Duodenal mucosa (tissue), 2 donors: ENCODE data around the gene EYA3.
"Not testable (repeated sequence)": the region's sequence is repeated elsewhere in the genome, so short reads cannot be mapped to it uniquely, and the experiment has no call there.

Experiments used
- H3K27ac ChIP-seq: one replicate; pipeline ENCODE4 v1.7.0; 2013; ENCODE audit warnings: low read depth, low read length
- H3K27me3 ChIP-seq, 2 donors: one replicate each; pipeline ENCODE4 v1.7.0; 2013; ENCODE audit warnings: low read length in 2 of 2, control low read depth in 1 of 2; ENCODE audit not compliant: insufficient read depth in 2 of 2, control insufficient read depth in 1 of 2
- H3K36me3 ChIP-seq, 2 donors: one replicate each; pipeline ENCODE4 v1.7.0; 2013; ENCODE audit warnings: low read length in 2 of 2, control low read depth in 1 of 2; ENCODE audit not compliant: insufficient read depth in 2 of 2, control insufficient read depth in 1 of 2
- H3K4me1 ChIP-seq, 2 donors: one replicate each; pipeline ENCODE4 v1.7.0; 2013; ENCODE audit warnings: low read length in 2 of 2, control low read depth in 1 of 2; ENCODE audit not compliant: insufficient read depth in 2 of 2, control insufficient read depth in 1 of 2
- H3K4me3 ChIP-seq, 2 donors: one replicate each; pipeline ENCODE4 v1.7.0; 2013; ENCODE audit warnings: low read length in 2 of 2, low read depth in 1 of 2
- H3K9ac ChIP-seq, 2 donors: one replicate each; pipeline ENCODE4 v1.7.0; 2013; ENCODE audit warnings: low read length in 2 of 2, low read depth in 1 of 2
- H3K9me3 ChIP-seq, 2 donors: one replicate each; pipeline ENCODE4 v1.7.0; 2013; ENCODE audit warnings: low read length in 2 of 2, control low read depth in 1 of 2; ENCODE audit not compliant: control insufficient read depth in 1 of 2

EYA3 gene

GRCh38 chr1:27999055-27999454 is 89.4 kb downstream of the EYA3 start:
- H3K9me3 ChIP-seq, result no peaks in the 10 kb centered on the region
- no peak overlapping the region for H3K27ac ChIP-seq
- no peaks in the 10 kb centered on the region for H3K27me3 ChIP-seq
- no peak overlapping the region for H3K9ac ChIP-seq
- H3K36me3 ChIP-seq, result peaks cover 33 to 62% of the 10 kb centered on the region in 2 donors
- no peaks in the 10 kb centered on the region for H3K4me1 ChIP-seq
- H3K4me3 ChIP-seq, result no peak overlapping the region

GRCh38 chr1:27994526-27994925 is 93.9 kb downstream of the EYA3 start:
- H3K27ac ChIP-seq, H3K27me3 ChIP-seq, H3K9ac ChIP-seq, H3K4me3 ChIP-seq, H3K4me1 ChIP-seq, H3K9me3 ChIP-seq: not testable (repeated sequence)
- H3K36me3 ChIP-seq, result peaks cover 46 to 78% of the 10 kb centered on the region in 2 donors

DNA sequence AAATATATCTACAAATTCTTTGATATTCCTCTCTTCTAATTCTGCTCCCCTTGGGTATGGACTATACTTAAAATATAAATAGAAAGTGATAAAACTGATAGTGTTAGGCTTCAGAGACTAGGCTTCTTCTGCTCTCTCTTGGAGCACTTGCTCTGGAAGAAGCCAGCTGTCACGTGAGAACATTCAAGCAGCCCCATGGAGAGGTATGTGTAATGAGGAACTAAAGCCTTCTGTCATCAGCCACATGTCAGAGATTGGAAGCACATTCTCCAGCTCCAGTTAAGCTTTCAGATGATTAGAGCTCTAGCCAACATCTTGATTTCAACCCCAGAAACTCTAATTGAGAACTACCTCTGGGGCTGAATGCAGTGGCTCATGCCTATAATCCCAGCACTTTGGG is 94.3 kb downstream of the EYA3 start:
- H3K27ac ChIP-seq, result no peak overlapping the region
- no peaks in the 10 kb centered on the region for H3K4me1 ChIP-seq
- peaks cover 47 to 80% of the 10 kb centered on the region in 2 donors for H3K36me3 ChIP-seq
- no peaks in the 10 kb centered on the region for H3K9me3 ChIP-seq
- H3K27me3 ChIP-seq, result no peaks in the 10 kb centered on the region
- no peak overlapping the region for H3K4me3 ChIP-seq
- H3K9ac ChIP-seq, result no peak overlapping the region

DNA sequence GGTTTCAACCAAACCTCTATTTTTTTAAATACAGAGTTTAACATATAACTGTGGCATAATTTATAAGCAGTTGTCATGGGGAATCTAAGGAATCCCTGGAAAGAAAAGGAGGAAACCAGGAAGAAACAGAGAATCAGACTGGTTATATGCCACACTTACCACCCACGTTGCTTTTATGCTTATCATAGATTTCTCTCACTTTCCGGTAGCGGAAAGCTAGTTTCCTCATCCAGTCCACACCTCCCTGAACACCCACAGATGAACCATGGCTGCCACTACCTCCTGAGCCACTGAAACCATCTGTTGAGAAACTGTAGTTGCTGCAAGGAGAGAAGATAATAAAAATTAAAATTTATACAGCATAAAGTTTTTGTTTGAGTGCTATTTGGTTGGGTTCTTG is 95.2 kb downstream of the EYA3 start:
- H3K36me3 ChIP-seq, result peaks cover 47 to 85% of the 10 kb centered on the region in 2 donors
- H3K4me1 ChIP-seq, result no peaks in the 10 kb centered on the region
- no peak overlapping the region for H3K27ac ChIP-seq
- H3K9me3 ChIP-seq, result no peaks in the 10 kb centered on the region
- H3K4me3 ChIP-seq, result no peak overlapping the region
- no peak overlapping the region for H3K9ac ChIP-seq
- no peaks in the 10 kb centered on the region for H3K27me3 ChIP-seq

DNA sequence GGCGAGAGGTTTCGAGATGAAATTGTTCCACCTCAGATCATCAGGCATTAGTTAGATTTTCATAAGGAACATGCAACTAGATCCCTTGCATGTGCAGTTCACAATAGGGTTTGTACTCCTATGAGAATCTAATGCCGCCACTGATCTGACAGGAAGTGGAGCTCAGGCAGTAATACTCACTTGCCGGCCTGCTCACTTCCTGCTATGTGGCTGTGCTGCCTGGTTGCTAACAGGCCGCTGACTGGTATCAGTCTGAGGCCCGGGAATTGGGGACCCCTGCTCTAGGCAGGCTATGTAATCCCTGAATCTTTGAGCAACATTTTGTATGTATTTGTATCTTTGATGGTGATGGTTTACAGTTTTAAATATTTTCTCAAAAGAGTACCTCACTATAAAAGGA is 96.1 kb downstream of the EYA3 start:
- H3K27me3 ChIP-seq, result no peaks in the 10 kb centered on the region
- H3K9me3 ChIP-seq, result no peaks in the 10 kb centered on the region
- H3K27ac ChIP-seq, result no peak overlapping the region
- no peak overlapping the region for H3K9ac ChIP-seq
- H3K36me3 ChIP-seq, result peaks cover 46 to 84% of the 10 kb centered on the region in 2 donors
- H3K4me1 ChIP-seq, result no peaks in the 10 kb centered on the region
- H3K4me3 ChIP-seq, result no peak overlapping the region

DNA sequence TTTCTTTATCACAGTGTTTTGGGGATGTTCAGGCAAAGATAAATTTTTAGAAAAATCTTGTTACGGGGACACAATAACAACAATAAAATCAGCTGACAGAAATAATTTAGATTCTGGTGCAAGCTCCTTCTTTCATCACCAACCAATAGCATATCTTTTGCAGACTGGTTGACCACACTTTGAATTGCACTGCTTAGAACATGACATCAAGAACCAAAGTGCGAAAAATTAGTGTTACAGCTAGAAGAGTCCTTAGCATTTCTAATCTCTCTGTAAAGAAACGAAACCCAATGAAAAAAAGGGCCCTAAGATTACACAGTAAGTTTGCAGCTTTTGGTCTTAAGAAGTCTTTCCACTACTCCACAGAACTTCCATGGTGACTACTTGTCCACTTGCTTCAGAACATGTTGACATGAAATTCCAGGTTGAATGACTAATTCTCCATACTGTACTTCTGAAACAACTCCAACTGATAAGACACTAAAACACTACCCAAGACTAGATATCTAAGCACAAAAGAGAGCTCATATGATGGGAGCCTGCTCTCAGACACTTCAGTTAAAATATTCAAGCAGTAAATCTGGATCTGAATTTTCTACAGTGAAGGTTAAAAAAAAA is 97.4 kb downstream of the EYA3 start:
- H3K9me3 ChIP-seq, result no peaks in the 10 kb centered on the region
- no peaks in the 10 kb centered on the region for H3K4me1 ChIP-seq
- no peaks in the 10 kb centered on the region for H3K27me3 ChIP-seq
- no peak overlapping the region for H3K4me3 ChIP-seq
- H3K36me3 ChIP-seq, result peaks cover 36 to 73% of the 10 kb centered on the region in 2 donors
- no peak overlapping the region for H3K27ac ChIP-seq
- no peak overlapping the region for H3K9ac ChIP-seq

DNA sequence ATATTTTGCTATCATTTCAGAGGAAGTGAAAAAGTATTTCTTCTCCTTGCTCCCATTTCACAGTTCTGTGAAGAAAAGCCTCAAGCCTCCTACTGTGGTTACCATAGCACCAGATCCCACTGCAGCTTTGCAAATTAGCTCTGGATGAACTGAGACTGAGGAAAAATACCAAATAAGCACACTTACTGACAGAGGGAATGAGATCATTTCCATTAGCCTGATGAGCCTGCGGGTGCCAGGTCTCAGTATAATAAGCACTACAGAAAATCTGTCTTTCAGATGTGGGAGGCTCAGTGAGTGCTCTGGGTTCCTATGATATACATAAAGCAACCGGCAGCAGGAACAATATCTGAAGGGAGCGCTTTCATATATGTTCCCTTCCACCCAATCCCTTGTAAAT is 107.3 kb downstream of the EYA3 start:
- Histone ChIP-seq H3K4me1 (no peaks in the 10 kb centered on the region), H3K4me3 (no peak overlapping the region), H3K9ac (no peak overlapping the region), H3K27ac (no peak overlapping the region), H3K9me3 (no peaks in the 10 kb centered on the region), H3K36me3 (peaks cover 0 to 15% of the 10 kb centered on the region in 2 donors), H3K27me3 (no peaks in the 10 kb centered on the region)

DNA sequence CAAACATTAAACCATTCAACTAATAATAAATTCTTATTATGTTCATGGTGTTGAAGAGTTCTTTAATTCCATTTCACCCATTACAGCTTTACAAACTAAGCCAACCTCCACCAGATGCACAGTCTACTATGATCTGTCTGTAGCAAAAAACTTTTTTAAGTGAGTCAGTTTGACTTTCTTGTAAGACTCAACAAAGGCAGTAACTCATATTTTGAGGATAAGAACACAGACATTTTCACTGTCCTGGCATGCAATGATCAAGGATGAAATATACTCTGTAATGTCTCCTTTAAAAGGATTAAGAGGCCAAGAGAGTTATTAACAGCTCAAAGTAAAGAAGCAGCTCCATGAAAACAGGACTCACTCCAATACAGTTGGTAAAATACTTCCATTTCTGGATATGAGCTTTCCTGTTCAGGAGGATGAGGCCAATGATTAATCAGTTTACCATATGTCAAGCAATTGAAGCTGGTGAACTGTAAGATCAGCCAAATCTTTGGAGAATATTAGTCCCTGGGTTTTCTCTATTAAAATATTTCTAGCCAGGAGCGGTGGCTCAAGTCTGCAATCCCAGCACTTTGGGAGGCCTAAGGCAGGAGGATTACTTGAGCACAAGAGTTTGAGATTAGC is 108.1 kb downstream of the EYA3 start:
- no peak overlapping the region for H3K9ac ChIP-seq
- no peak overlapping the region for H3K4me3 ChIP-seq
- no peaks in the 10 kb centered on the region for H3K9me3 ChIP-seq
- no peaks in the 10 kb centered on the region for H3K4me1 ChIP-seq
- H3K27ac ChIP-seq, result no peak overlapping the region
- no peaks in the 10 kb centered on the region for H3K27me3 ChIP-seq
- H3K36me3 ChIP-seq, result peaks cover 3 to 13% of the 10 kb centered on the region in 2 donors

GRCh38 chr1:27979859-27980201 is 108.6 kb downstream of the EYA3 start:
- no peaks in the 10 kb centered on the region for H3K9me3 ChIP-seq
- H3K36me3 ChIP-seq, result peaks cover 3 to 10% of the 10 kb centered on the region in 2 donors
- H3K9ac ChIP-seq, result no peak overlapping the region
- no peak overlapping the region for H3K27ac ChIP-seq
- no peaks in the 10 kb centered on the region for H3K4me1 ChIP-seq
- no peak overlapping the region for H3K4me3 ChIP-seq
- H3K27me3 ChIP-seq, result no peaks in the 10 kb centered on the region

DNA sequence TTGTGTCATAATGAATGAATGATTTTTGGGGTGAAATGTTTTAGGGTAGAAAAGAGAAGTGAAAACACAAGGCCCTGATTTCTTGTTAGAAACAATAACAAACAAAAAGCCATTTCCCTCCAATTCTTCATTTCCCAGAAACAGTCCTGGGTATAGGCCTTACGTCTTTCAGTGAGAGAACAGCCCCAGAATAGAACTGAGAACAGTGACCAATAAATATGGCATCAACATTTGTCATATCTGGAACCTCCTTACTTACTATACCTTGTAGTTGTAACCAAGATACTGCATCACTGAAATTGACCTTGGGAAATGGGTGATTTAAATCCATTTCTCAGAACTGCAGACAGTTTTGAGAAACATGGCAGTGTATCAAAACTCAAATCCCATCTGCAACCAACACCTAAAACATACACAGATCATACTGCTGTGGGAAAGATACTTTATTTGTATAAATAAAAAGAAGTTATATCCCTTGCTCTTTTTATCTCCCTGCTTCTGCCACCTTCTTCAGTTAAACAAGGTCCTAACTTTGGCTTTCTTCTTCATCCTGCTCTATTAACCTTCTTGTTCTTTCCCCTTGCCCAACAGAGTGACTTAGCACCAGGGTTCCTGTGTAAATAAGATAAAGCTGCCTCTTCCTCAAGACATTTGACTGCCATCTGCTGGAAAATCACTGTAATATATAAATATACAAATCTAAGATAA is 109.1 kb downstream of the EYA3 start:
- Histone ChIP-seq H3K27ac (no peak overlapping the region), H3K4me3 (no peak overlapping the region), H3K9me3 (no peaks in the 10 kb centered on the region), H3K36me3 (peaks cover 3 to 15% of the 10 kb centered on the region in 2 donors), H3K4me1 (no peaks in the 10 kb centered on the region), H3K27me3 (no peaks in the 10 kb centered on the region), H3K9ac (no peak overlapping the region)
